Embryonic facial prominence (tissue), 1 donor: ENCODE measurements around the gene PRRT2.

ENCODE experiments used
- DNase-seq: peaks from one replicate; pipeline ENCODE4 v3.0.0-alpha.2; 2016; ENCODE audit errors: extremely low spot score

The PRRT2 gene

DNA sequence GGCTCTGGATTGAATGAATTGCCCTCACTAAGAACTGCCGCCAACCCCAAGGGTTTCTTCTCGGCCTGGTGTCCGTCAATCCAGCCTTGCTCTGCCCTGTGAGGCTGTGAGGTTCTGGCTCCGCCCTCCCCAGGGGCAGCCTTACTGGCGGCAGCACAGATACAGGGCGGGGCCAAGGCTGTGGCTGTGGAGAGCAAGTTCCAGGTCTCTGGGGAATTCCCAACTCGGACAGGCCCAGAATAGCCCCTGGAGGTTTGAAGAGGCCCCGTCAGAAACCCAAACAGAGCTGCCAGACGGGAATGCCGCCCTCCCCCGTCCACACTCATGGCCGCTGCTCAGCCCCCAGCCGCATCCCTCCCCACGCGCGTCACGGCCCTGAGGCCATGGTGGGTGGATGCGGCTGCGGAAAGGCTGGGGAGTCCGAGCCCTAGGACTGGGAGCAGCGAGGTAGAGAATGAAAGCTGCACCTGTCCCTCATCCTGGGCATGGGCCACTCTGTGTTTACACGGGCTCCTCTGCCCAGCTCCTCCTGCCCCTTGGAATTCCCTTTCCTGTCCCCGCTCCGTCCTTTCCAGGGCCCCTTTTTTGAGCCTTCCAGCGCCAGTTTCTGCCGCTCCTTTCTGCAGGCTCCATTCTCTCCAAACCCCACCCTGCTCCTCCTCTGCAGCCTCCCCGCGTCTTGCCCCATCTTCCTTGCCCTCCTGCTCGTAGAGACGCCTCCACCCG, 660 bp upstream of the PRRT2 start:
- no peak for DNase-seq

DNA sequence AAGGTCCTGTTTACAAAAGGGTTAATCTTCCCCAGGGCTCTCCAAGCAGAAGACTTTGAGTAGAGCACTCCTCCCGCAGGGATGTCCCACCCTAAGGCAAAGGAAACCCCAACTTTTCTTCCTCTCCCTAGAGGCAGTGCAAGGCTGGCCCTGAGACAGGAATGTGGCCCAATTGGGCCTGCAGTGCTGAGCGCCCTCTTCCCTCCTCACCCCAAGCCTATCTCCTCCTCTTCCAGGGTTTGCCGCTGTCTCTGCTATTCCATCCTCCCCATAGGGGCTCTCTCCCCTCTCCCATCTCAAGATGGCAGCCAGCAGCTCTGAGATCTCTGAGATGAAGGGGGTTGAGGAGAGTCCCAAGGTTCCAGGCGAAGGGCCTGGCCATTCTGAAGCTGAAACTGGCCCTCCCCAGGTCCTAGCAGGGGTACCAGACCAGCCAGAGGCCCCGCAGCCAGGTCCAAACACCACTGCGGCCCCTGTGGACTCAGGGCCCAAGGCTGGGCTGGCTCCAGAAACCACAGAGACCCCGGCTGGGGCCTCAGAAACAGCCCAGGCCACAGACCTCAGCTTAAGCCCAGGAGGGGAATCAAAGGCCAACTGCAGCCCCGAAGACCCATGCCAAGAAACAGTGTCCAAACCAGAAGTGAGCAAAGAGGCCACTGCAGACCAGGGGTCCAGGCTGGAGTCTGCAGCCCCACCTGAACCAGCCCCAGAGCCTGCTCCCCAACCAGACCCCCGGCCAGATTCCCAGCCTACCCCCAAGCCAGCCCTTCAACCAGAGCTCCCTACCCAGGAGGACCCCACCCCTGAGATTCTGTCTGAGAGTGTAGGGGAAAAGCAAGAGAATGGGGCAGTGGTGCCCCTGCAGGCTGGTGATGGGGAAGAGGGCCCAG, 1.0 kb downstream of the PRRT2 start:
- no peak for DNase-seq

DNA sequence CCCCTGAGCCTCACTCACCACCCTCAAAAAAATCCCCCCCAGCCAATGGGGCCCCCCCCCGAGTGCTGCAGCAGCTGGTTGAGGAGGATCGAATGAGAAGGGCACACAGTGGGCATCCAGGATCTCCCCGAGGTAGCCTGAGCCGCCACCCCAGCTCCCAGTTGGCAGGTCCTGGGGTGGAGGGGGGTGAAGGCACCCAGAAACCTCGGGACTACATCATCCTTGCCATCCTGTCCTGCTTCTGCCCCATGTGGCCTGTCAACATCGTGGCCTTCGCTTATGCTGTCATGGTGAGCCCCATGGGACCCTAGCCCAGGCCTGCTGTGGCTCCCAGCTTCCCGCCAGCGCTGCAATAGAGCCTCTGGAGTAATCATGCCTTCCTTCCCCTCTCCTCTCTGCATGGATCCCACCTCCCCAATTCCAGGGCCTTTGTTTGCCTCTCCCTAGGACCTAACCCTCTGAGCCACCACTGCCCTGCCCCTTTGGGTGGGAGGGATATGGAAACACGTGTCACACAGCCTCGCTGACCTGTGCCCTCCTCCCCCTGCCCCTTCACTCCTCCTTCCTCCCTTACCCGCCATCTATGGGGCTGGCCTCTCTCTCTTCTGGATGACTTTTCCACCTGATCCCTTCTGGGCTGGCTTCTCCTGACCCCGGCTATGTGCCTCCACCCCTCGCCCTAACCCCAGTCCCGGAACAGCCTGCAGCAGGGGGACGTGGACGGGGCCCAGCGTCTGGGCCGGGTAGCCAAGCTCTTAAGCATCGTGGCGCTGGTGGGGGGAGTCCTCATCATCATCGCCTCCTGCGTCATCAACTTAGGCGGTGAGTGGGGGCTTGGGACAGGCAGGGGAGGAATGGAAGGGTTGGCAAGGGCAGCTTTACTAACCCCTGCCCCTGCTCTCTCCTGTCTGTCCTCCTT, 1.9 kb downstream of the PRRT2 start:
- no peak for DNase-seq

DNA sequence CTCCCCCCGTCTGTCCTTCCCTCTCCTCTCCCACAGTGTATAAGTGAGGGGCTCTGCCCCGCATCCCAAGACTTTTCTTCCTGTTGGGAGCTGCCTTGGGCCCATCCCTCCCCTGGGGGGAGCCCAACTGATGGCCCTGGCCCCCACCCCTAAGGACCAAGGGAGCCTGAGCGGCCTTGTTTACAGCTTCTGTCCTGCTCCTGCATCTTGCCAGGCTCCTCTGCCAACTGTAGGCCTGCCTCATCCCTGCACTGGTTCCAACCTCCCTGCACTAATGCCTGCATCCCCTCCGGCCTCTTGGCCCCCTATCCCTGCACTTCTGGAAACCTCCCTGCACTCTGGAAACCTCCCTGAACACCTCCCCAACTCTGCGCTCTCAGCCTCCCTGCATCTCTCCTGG, 2.6 kb downstream of the PRRT2 start:
- no peak for DNase-seq

DNA sequence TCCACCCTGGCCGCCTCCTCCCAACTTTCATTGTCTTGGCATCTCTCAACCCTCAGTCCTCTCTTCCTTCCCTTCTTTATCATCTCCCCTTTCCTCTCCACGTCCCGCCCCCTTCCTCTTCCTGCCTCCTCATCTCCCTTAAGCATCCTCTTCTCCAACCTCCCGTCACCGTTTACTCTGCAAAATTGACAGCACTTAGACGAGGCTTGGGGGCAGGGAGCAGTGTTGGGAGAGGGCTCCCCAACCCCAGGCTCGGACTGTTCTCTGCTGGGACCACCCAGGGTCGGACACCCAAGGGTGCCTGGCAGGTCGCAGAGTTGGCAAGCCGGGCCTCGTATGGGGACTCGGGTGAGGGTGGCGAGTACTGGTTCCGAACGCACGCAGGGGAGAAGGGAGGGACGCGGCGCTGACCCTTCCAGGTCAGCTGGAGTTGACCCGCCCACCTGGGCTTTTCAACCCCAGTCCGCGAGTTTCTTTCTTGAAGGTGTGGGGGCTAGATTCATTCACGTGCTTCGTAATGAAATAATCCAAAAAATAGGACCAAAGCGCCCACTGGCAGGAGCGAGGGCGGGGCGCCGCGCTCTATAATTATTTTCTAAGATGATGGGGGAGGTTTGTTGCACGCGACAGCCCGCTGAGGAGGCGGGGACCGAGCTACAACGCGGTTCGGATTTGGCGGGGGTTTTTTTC, 3.2 kb downstream of the PRRT2 start:
- no peak for DNase-seq

DNA sequence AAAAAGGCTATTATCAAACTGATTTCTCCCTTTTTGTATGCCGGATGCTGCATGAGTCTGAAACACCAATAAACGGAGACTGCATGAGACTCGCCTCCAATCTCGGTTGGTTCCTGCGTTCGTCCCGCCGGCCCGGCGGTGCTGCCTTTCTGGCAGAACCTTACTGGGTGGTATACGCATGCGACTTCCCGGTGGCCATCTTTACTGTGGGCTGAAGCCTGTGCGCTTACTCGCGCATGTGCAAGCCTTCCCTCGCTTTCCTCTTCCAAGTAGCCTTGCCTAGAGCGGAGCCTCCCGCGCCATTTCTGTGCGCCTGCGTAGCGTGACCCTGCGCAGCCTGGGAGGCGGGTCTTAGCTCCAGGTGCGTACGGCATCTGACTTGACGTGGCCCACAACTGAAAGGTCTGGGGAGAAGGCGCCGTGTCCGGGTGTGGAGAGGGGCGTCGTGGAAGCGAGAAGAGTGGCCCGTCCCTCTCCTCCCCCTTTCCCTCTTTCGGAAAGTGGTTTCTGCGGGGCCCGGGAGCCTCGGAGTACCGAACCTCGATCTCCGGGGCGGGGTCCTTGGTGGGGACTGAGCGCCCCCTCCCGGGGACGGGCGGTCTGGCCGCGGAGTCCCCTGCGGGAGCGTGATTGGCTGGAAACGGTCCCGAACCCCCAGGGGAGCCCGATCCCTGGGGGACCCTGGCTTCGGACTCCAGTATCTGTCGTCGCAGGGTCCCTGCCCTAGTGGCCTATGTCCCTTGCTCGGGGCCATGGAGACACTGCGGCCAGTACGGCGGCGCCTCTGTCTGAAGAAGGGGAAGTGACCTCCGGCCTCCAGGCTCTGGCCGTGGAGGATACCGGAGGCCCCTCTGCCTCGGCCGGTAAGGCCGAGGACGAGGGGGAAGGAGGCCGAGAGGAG, 4.0 kb downstream of the PRRT2 start, which contains the start of gene PAGR1:
Gene PAGR1, plus strand, starts transcription at position 360 of the 901 bp plus-strand sequence. Its CDS starts 374 bp downstream, at position 734.
- peak; percentile 99 for DNase-seq

DNA sequence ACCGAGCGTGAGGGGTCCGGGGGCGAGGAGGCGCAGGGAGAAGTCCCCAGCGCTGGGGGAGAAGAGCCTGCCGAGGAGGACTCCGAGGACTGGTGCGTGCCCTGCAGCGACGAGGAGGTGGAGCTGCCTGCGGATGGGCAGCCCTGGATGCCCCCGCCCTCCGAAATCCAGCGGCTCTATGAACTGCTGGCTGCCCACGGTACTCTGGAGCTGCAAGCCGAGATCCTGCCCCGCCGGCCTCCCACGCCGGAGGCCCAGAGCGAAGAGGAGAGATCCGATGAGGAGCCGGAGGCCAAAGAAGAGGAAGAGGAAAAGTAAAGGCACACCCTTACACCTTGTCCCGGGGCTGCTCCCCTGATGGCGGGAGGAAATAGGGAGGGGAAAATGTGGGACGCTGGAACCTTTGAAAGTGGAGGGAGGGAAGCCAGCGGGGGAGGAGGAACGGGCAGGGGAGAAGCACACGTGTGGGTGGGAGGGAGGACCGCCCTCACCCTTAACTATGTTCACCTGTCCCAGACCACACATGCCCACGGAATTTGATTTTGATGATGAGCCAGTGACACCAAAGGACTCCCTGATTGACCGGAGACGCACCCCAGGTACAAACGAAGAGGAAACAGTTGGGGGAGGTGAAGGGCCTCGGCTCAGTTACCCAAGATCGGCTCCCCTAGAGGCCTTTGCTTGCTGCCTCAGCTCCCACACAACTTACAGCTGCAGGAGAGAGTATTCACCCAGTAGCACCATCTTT, 4.9 kb downstream of the PRRT2 start:
- no peak for DNase-seq

DNA sequence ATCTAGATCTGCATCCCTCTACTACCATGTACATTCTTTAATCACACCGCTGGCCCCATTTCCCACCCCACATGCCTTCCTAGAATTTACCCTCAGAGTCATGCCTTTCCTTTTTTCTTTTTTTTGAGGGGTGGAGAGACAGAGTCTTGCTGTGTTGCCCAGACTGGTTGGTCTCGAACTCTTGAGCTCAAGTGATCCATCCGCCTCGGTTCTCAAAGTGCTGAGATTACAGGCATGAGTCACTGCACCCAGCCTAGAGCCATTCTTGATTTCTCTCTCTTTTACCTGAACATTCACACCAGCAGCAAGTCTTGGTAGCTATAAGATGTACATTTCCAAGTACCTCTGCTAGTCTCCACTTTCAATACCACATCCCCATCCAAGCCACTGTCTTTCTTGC, 6.1 kb downstream of the PRRT2 start:
- DNase-seq: no peak

DNA sequence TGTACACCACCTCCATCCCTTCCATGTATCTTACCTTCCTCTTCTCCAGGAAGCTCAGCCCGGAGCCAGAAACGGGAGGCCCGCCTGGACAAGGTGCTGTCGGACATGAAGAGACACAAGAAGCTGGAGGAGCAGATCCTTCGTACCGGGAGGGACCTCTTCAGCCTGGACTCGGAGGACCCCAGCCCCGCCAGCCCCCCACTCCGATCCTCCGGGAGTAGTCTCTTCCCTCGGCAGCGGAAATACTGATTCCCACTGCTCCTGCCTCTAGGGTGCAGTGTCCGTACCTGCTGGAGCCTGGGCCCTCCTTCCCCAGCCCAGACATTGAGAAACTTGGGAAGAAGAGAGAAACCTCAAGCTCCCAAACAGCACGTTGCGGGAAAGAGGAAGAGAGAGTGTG, 7.5 kb downstream of the PRRT2 start:
- no peak for DNase-seq

DNA sequence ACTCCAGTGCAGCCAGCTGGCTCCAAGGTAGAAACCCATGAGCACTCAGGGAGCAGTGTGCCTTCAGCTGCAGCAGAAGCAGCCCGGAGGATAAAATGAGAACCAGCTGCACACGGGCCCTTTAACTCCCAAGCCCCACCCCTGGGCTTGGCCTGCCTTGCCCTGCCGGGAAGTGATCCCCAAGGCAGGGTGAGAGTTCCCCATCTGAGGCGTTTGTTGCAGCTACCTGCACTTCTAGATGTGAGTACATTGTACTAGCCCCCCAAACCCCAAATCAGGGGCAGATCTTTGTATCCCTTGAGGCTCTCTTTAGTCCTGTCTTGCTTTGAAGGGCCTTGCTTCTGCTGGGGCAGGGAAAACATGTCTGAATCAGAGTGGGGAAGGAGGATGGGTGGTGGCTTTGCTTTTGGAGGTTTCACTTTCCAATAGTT, 8.3 kb downstream of the PRRT2 start, which contains the start of gene MVP:
Gene MVP, plus strand, starts transcription at position 192 of the 431 bp plus-strand sequence. CDS start 10,088 bp downstream, outside the sequence.
- no peak for DNase-seq

DNA sequence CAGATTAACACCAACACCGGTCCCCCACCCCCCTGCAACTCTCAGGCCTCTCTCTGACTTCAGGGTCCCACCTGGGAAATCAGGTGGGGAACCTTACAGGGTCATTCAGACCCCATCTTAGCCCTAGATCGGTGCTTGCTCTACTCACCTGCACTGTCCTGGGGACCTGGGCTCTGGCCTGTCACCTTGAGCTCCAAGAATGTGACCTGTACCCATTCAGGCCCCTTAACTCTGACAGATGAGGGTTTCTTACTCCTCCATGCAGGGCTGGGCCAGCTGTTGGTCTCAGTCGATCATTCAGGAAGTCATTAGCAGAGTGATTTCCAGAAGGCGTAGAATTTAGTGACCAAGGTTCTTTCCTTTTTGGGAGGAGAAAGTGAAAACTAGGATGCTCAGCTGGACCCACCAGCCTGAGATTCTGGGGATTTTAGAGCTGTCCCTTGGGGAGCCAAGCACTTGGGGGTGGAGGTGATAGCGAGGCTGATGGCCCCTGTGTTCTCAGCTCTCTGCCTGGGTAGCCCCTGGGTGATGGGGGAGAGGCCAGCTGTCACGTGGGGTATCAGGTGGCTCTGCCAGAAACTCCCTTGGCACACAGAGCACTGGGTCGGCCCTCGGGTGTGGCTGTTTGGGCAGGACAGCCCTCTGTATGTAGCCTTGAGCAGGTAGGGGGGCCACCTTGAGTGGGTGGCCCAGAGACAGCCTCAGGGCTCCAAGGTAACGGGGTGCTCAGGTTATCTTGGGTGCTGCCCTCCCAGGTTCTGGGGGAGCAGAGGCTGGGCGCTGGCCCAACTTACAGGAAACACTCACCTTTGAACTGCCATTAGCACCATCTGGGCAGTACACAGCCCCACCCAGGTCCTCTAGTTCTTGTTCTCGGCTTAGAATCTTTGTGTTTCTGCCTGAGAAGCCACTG, 9.0 kb downstream of the PRRT2 start:
- no peak for DNase-seq

DNA sequence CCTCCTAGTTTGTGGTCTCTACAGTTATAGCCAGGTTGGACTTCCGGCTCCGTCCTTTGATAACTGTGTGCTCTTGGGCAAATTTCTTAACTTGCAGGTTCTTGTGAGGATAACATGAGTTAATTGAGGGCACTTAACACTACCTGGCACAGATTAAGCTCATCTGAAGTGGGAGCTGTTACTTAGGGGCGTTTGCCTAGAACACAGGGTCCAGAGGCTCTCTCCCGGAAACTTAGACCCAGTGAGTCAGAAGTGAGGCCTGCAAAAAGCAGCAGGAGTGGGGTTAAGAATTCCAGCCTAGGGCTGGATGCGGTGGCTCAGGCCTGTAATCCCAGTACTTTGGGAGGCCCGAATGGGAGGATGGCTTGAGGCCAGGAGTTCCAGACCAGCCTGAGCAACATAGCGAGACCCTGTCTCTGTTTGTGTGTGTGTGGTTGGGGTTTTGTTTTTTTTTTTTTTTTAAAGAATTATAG, 9.7 kb downstream of the PRRT2 start:
- DNase-seq: no peak

DNA sequence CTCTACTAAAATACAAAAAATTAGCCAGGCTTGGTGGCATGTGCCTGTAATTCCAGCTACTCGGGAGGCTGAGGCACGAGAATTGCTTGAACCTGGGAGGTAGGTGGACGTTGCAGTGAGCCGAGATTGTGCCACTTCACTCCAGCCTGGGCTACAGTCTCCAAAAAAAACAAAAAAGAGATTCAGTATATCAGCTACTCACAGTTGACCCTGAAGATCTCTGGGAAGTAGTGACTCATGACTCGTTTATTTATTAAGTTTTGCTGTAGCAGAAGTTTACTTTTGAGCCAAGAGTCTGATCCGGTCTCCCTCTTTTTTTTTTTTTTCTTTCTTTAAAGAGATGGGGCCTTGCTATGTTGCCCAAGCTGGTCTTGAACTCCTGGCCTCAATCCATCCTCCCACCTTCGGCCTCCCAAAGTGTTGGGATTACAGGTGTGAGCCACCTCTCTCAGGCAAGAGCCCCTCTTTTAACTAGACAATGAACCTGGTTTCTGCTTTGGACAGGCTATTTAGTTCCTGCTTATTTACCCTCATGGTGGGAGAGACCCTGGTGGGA, 12.7 kb downstream of the PRRT2 start:
- DNase-seq: no peak

DNA sequence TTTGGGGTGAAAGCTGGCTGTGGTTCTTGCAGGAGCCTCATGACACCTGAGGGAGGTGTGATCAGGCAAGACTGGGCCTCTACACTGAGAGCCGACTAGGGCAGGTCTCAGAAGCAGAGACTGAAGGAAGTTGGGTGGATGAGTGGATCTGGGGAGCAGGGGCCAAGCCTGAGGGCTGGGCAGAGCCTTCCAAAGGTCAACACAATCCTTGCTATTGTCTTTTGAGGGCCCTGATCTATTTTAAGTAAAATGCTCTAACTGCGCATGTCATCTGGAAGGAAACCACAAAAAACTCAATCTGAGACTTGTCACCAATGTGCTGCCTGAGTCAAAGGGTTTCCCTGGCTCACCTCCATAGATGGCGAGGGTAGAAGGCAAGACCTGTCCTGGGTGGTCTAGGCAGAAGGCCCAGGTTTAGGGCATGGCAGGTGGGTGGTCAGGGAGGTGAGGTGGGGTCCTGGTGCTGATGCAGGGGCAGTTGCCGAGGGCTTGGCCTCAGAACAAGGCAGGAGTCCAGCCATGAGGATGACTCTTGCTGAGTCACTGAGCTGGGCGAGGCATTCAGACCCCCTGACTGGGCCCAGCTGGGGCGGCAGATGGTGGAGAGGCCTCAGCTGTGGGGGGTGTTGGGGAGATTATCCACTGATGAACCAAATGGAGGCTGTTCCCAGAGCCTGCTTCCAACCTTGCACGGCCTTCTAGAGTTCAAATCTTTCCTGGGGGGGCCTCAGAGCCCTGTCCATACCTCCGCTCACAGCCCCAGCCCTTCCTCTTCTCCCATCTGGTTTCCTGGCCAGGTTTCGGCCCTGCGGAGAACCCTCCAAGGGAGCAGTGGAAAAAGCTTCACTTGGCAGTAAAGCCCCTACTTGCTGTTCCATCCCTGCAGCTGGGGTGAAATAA, 13.4 kb downstream of the PRRT2 start:
- no peak for DNase-seq

DNA sequence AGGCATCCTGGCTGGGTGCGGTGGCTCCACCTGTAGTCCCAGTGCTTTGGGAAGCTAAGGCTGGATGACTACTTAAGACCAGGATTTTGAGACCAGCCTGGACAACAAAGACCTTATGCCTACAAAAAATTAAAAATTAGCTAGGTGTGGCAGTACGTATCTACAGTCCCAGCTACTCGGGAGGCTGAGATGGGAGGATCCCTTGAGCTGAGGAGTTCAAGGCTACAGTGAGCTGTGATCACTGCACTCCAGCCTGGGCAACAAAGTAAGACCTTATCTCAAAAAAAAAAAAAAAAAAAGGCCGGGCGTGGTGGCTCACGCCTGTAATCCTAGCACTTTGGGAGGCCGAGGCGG, 14.3 kb downstream of the PRRT2 start:
- no peak for DNase-seq

DNA sequence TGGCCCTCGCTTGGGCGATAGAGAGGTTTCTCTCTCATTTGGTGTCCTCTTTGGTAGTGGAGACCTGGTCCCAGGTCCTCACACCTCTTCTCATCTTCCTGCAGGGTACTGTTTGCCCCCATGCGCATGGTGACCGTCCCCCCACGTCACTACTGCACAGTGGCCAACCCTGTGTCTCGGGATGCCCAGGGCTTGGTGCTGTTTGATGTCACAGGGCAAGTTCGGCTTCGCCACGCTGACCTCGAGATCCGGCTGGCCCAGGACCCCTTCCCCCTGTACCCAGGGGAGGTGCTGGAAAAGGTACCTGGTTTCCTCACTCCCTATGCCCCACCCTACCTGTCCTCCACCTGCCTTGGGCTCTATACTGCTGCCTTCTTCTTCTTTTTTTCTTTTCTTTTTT, 18.8 kb downstream of the PRRT2 start:
- no peak for DNase-seq

DNA sequence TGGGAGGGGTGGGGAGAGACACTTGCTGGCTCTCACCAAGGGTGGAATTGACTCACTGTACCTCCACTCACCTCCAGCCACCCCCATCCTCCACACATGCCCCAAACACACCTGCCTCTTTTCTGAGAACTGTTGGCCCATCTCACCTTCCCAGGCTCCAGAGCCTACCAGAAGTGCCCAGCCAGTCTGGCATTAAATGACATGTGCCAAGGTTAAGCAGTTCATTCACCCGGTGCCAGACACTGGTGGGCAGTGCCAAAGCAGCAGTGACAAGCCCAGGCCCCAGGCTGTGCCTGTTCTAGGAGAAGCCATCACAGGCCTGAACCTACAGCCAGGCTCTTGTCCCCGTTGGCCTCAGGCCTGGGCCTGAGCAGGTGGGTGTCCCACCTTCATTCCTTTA, 19.5 kb downstream of the PRRT2 start:
- DNase-seq: no peak
